Fibroblast of lung (primary cell): ENCODE data around the gene OR2A12. TPM values are rescaled to one million over a fixed set of nuclear protein-coding genes. Genes with fewer than 3 reads are reported as not detected.

Experiments
- DNase-seq, 2 donors: peaks; one replicate each; pipeline versions ENCODE4 v3.0.0 to v3.0.0-alpha.2; 2010; ENCODE audit warnings: low read depth in 2 of 2
- H2AFZ ChIP-seq: 2 replicates; pipeline ENCODE4 v1.5.1; 2012; ENCODE audit warnings: low read length, control low read depth, inconsistent platforms
- H3K27ac ChIP-seq: 2 replicates; pipeline ENCODE4 v1.5.1; 2011; ENCODE audit warnings: low read length, control low read depth; ENCODE audit not compliant: insufficient read depth
- H3K27me3 ChIP-seq: 2 replicates; pipeline ENCODE4 v1.5.1; 2011; ENCODE audit warnings: mild to moderate bottlenecking, low read length; ENCODE audit not compliant: control insufficient read depth, insufficient read depth
- H3K36me3 ChIP-seq: 2 replicates; pipeline ENCODE4 v1.5.1; 2011; ENCODE audit warnings: low read length; ENCODE audit not compliant: control insufficient read depth, insufficient read depth
- H3K4me1 ChIP-seq: 2 replicates; pipeline ENCODE4 v1.5.1; 2011; ENCODE audit warnings: low read length; ENCODE audit not compliant: control insufficient read depth, insufficient read depth; ENCODE audit errors: extremely low read depth
- H3K4me2 ChIP-seq: 2 replicates; pipeline ENCODE4 v1.5.1; 2011; ENCODE audit warnings: low read length, control low read depth; ENCODE audit not compliant: insufficient read depth; ENCODE audit errors: extremely low read depth
- H3K4me3 ChIP-seq, 4 experiments: fragments of 200-600 bp in 1 of 4; sonication (generic) in 1 of 4; replicated peaks in 1 of 4; 2 replicates each; pipeline ENCODE4 v1.5.1; 2011 to 2016; ENCODE audit warnings: low read length in 4 of 4, low read depth in 3 of 4, mild to moderate bottlenecking in 3 of 4, control low read depth in 2 of 4, inconsistent platforms in 1 of 4, mixed read lengths in 1 of 4; ENCODE audit not compliant: insufficient read depth in 1 of 4; ENCODE audit errors: control extremely low read depth in 1 of 4
- H3K79me2 ChIP-seq: 2 replicates; pipeline ENCODE4 v1.5.1; 2012; ENCODE audit warnings: mild to moderate bottlenecking, low read length, inconsistent platforms; ENCODE audit not compliant: control insufficient read depth, insufficient read depth
- H3K9ac ChIP-seq: 2 replicates; pipeline ENCODE4 v1.5.1; 2011; ENCODE audit warnings: mild to moderate bottlenecking, low read length, control low read depth; ENCODE audit not compliant: insufficient read depth
- H3K9me3 ChIP-seq: 2 replicates; pipeline ENCODE4 v1.5.1; 2012; ENCODE audit warnings: low read depth, low read length; ENCODE audit not compliant: control insufficient read depth, insufficient read depth
- H4K20me1 ChIP-seq: 2 replicates; pipeline ENCODE4 v1.5.1; 2011; ENCODE audit warnings: low read length; ENCODE audit not compliant: control insufficient read depth, insufficient read depth; ENCODE audit errors: extremely low read depth
- CTCF ChIP-seq, 2 donors: IDR thresholded peaks in 1 of 2; conservative IDR thresholded peaks in 1 of 2; 1 replicate in 1 of 2; 2 replicates in 1 of 2; pipeline ENCODE4 v1.5.1; 2011 to 2012; ENCODE audit warnings: low read length in 2 of 2, control low read depth in 1 of 2, inconsistent platforms in 1 of 2, low read depth in 1 of 2, mild to moderate bottlenecking in 1 of 2
- EZH2 ChIP-seq: IDR thresholded peaks from 2 replicates; pipeline ENCODE4 v1.5.1; 2012; ENCODE audit warnings: low read length, control low read depth, mild to moderate bottlenecking; ENCODE audit errors: missing control alignments
- polyA plus RNA-seq, 2 donors: library from polyadenylated mRNA; depleted of rRNA in 1 of 2; stranded (reverse) in 1 of 2; unstranded in 1 of 2; fragments of >200 nt; gene quantifications; 2 replicates each; pipeline ENCODE4 v1.2.1, GENCODE V29; 2011 to 2012; ENCODE audit warnings: missing spikeins in 1 of 2
- total RNA-seq: library from RNA; depleted of rRNA; stranded (reverse); fragments of >200 nt; gene quantifications from 2 replicates; pipeline ENCODE4 v1.2.1, GENCODE V29; 2014

Gene OR2A12
- total and polyA plus RNA-seq, 2 donors (not counting 1 experiment from before 2014, with no cell fraction given), result not detected

- no peaks in the 10 kb centered on the region for H3K79me2 ChIP-seq
- no peak for DNase-seq
- H3K27ac ChIP-seq, result no peak overlapping the region
- H3K9me3 ChIP-seq, result no peaks in the 10 kb centered on the region
- no peak overlapping the region for H3K4me3 ChIP-seq
- H3K36me3 ChIP-seq, result no peaks in the 10 kb centered on the region
- no peaks in the 10 kb centered on the region for H3K27me3 ChIP-seq
- TF ChIP-seq EZH2 (no peak), CTCF (conservative IDR thresholded peaks at IDR 0.05 in 1 of 2, IDR thresholded peaks at IDR 0.05 in 1 of 2; ENCODE audit: low read depth in 1 of 2, low read length in 2 of 2) (no peak)
- H4K20me1 ChIP-seq, result no peaks in the 10 kb centered on the region
- H3K9ac ChIP-seq, result no peak overlapping the region
- no peak overlapping the region for H2AFZ ChIP-seq
- no peak overlapping the region for H3K4me2 ChIP-seq
- H3K4me1 ChIP-seq, result no peaks in the 10 kb centered on the region
These were observed 11.7 kb upstream of the OR2A12 start for GRCh38 chr7:144074374-144074773.

GRCh38 chr7:144086730-144087129 lies 652 bp downstream of the OR2A12 start:
- H4K20me1 ChIP-seq, result no peaks in the 10 kb centered on the region
- no peaks in the 10 kb centered on the region for H3K4me1 ChIP-seq
- no peak for DNase-seq
- H3K79me2 ChIP-seq, result no peaks in the 10 kb centered on the region
- no peaks in the 10 kb centered on the region for H3K9me3 ChIP-seq
- TF ChIP-seq EZH2 (no peak), CTCF (conservative IDR thresholded peaks at IDR 0.05 in 1 of 2, IDR thresholded peaks at IDR 0.05 in 1 of 2; ENCODE audit: low read depth in 1 of 2, low read length in 2 of 2) (no peak)
- no peaks in the 10 kb centered on the region for H3K36me3 ChIP-seq
- no peak overlapping the region for H3K27ac ChIP-seq
- H3K27me3 ChIP-seq, result no peaks in the 10 kb centered on the region
- no peak overlapping the region for H3K4me2 ChIP-seq
- no peak overlapping the region for H3K4me3 ChIP-seq
- no peak overlapping the region for H3K9ac ChIP-seq
- H2AFZ ChIP-seq, result no peak overlapping the region

GRCh38 chr7:144087230-144087629 lies 1.2 kb downstream of the OR2A12 start:
- no peaks in the 10 kb centered on the region for H3K79me2 ChIP-seq
- no peaks in the 10 kb centered on the region for H3K27me3 ChIP-seq
- H3K4me3 ChIP-seq, result no peak overlapping the region
- TF ChIP-seq EZH2, result no peak
- TF ChIP-seq CTCF (conservative IDR thresholded peaks at IDR 0.05 in 1 of 2, IDR thresholded peaks at IDR 0.05 in 1 of 2; ENCODE audit: low read depth in 1 of 2, low read length in 2 of 2), result no peak
- no peak overlapping the region for H3K9ac ChIP-seq
- no peaks in the 10 kb centered on the region for H4K20me1 ChIP-seq
- no peaks in the 10 kb centered on the region for H3K4me1 ChIP-seq
- no peak overlapping the region for H3K4me2 ChIP-seq
- DNase-seq, result no peak
- H3K36me3 ChIP-seq, result no peaks in the 10 kb centered on the region
- no peak overlapping the region for H2AFZ ChIP-seq
- no peak overlapping the region for H3K27ac ChIP-seq
- H3K9me3 ChIP-seq, result no peaks in the 10 kb centered on the region
